ENCODE measurements around the gene CAMTA1.

DNA sequence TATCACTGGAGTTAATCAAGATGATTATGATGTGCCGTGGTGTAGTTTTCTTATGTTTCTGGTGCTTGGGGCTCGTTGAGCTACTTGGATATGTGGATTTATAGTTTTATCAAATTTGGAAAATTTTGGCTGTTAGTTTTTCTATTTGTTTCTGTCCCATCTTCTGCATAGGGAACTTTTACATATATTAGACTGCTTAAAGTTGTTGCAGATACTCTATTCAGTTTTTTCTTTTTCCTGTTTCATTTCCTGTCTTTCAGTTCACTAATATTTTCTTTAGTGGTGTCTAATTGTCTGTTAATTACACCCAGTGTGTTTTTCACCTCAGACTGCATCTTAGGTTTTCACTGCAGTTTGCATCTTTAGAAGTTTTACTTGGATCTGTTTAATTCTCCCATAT, 247.7 kb downstream of the CAMTA1 start:
- TF ChIP-seq, protein P1, sequence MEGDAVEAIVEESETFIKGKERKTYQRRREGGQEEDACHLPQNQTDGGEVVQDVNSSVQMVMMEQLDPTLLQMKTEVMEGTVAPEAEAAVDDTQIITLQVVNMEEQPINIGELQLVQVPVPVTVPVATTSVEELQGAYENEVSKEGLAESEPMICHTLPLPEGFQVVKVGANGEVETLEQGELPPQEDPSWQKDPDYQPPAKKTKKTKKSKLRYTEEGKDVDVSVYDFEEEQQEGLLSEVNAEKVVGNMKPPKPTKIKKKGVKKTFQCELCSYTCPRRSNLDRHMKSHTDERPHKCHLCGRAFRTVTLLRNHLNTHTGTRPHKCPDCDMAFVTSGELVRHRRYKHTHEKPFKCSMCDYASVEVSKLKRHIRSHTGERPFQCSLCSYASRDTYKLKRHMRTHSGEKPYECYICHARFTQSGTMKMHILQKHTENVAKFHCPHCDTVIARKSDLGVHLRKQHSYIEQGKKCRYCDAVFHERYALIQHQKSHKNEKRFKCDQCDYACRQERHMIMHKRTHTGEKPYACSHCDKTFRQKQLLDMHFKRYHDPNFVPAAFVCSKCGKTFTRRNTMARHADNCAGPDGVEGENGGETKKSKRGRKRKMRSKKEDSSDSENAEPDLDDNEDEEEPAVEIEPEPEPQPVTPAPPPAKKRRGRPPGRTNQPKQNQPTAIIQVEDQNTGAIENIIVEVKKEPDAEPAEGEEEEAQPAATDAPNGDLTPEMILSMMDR (IDR thresholded peaks at IDR 0.05) = no peak
- no peak for TF ChIP-seq EZH2 (IDR thresholded peaks at IDR 0.05)
- no peak for TF ChIP-seq EZH2phosphoT487 (IDR thresholded peaks at IDR 0.05)

Data from neural progenitor cell (in vitro differentiated cells).